PC-3 (cell line): Measurements from ENCODE around the gene MRTFA. TPM values are rescaled to one million over a fixed set of nuclear protein-coding genes. Genes with fewer than 3 reads are reported as not detected.
"Not testable (repeated sequence)": the region's sequence is repeated elsewhere in the genome, so short reads cannot be mapped to it uniquely, and the experiment has no call there.

Source experiments
- ATAC-seq: fragments of 200-7000 bp; cut with Tn5 transposase; 2 replicates; pipeline ENCODE4 v1.9.1; 2020; ENCODE audit warnings: mild to moderate bottlenecking, moderate library complexity
- BruUV-seq: library from RNA; stranded (reverse); fragments of 400-500 nt; replicated peaks from 2 replicates; lab custom pipeline; 2021; lab: Mats Ljungman, UMichigan
- CTCF ChIA-PET: fragments of 300-600 bp; sonication (Branson Sonifier 250); formaldehyde crosslinking; loops from one replicate; lab custom pipeline; 2022; ENCODE audit warnings: antibody characterized with exemption; lab: Charles Lee
- POLR2A ChIA-PET: fragments of 300-600 bp; sonication (Branson Sonifier 250); formaldehyde crosslinking; loops from one replicate; lab custom pipeline; 2022; ENCODE audit warnings: antibody characterized with exemption; ENCODE audit not compliant: unreplicated experiment; lab: Charles Lee
- DNase-seq: peaks from one replicate; pipeline ENCODE4 v3.0.0-alpha.2; 2015
- H2AFZ ChIP-seq: fragments of 300-600 bp; sonication (generic); 2 replicates; pipeline ENCODE4 v1.6.0; 2016; ENCODE audit warnings: antibody characterized with exemption, low read length
- H3F3A ChIP-seq: fragments of 300-600 bp; sonication (generic); one replicate; pipeline ENCODE4 v1.6.0; 2017; ENCODE audit warnings: antibody characterized with exemption, low read length, control low read depth, mild to moderate bottlenecking; ENCODE audit not compliant: unreplicated experiment
- H3K27ac ChIP-seq: fragments of 300-600 bp; sonication (generic); 2 replicates; pipeline ENCODE4 v1.5.1; 2016; ENCODE audit warnings: mild to moderate bottlenecking, low read length
- H3K27me3 ChIP-seq: fragments of 300-600 bp; sonication (generic); 2 replicates; pipeline ENCODE4 v1.6.1; 2016; ENCODE audit warnings: low read length, mixed read lengths
- H3K36me3 ChIP-seq: fragments of 300-600 bp; sonication (generic); 2 replicates; pipeline ENCODE4 v1.6.1; 2016; ENCODE audit warnings: low read depth, mixed run types, low read length, mixed read lengths
- H3K4me1 ChIP-seq: fragments of 300-600 bp; sonication (generic); 2 replicates; pipeline ENCODE4 v1.5.1; 2016; ENCODE audit warnings: low read length; ENCODE audit not compliant: insufficient read depth
- H3K4me2 ChIP-seq: fragments of 300-600 bp; sonication (generic); 2 replicates; pipeline ENCODE4 v1.6.0; 2016; ENCODE audit warnings: low read length
- H3K4me3 ChIP-seq: fragments of 300-600 bp; sonication (generic); 2 replicates; pipeline ENCODE4 v1.5.1; 2016; ENCODE audit warnings: mild to moderate bottlenecking, low read length, mixed read lengths
- H3K79me2 ChIP-seq: fragments of 300-600 bp; sonication (generic); 2 replicates; pipeline ENCODE4 v1.6.1; 2017; ENCODE audit warnings: low read length, mixed read lengths
- H3K9ac ChIP-seq: fragments of 300-600 bp; sonication (generic); 2 replicates; pipeline ENCODE4 v1.6.0; 2016; ENCODE audit warnings: mild to moderate bottlenecking, low read length
- H3K9me2 ChIP-seq: fragments of 300-600 bp; sonication (generic); replicated peaks from 2 replicates; pipeline ENCODE4 v1.6.1; 2016; ENCODE audit warnings: mixed run types, low read length, mixed read lengths
- H3K9me3 ChIP-seq: fragments of 300-600 bp; sonication (generic); 2 replicates; pipeline ENCODE4 v1.6.1; 2016; ENCODE audit warnings: low read length, mixed read lengths
- H4K20me1 ChIP-seq: fragments of 300-600 bp; sonication (generic); 2 replicates; pipeline ENCODE4 v1.6.1; 2016; ENCODE audit warnings: low read length, mixed read lengths
- EZH2 ChIP-seq: fragments of 300-600 bp; sonication (generic); IDR thresholded peaks from one replicate; pipeline ENCODE4 v1.6.1; 2017; ENCODE audit warnings: antibody characterized with exemption, mild to moderate bottlenecking, low read length; ENCODE audit not compliant: unreplicated experiment
- EZH2phosphoT487 ChIP-seq: fragments of 300-600 bp; sonication (generic); IDR thresholded peaks from 2 replicates; pipeline ENCODE4 v1.6.1; 2018; ENCODE audit warnings: mild to moderate bottlenecking, antibody characterized with exemption, low read length, borderline replicate concordance
- intact Hi-C: fragments of 100-400 bp; cut with micrococcal nuclease; formaldehyde crosslinking; loops from 2 replicates; pipeline ENCODE4 v1.9.0; 2023
- total RNA-seq: library from RNA; depleted of rRNA; stranded (reverse); fragments of >200 nt; gene quantifications from 2 replicates; pipeline ENCODE4 v1.2.3, GENCODE V29; 2014
- TF ChIP-seq, protein P1 (sequence below): fragments of 300-600 bp; sonication (generic); conservative IDR thresholded peaks from 2 replicates; pipeline ENCODE4 v1.5.1; 2017; ENCODE audit warnings: antibody characterized with exemption, low read depth, mild to moderate bottlenecking, low read length

MRTFA gene
- total RNA-seq, 1 experiment from 2014 or later = 32.6 TPM

DNA sequence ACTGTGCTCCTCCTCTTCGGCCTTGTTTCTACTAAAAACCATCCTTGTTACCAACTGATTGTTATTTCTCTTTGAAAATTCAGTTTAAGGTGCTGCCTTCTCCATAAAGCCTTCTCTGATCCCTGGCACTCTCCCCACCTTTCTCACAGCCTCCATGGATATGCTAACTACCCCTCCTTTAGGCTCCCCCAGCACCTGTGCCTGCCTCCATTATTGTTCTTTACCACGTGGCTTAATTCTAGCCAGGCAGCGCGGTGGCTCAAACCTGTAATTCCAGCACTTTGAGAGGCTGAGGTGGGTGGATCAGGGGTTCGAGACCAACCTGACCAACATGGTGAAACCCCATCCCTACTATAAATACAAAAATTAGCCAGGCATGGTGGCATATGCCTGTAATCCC lies 96.3 kb downstream of the MRTFA start:
- intact Hi-C loops = no loop called here
- Histone ChIP-seq H3K4me1 (peaks cover 16% of the 10 kb centered on the region; the same call in 1 of the 2 replicates), H2AFZ (no peak overlapping the region), H3K4me2 (no peak overlapping the region), H3K9me2 (no peaks in the 10 kb centered on the region), H3K9ac (no peak overlapping the region), H4K20me1 (no peaks in the 10 kb centered on the region), H3K9me3 (no peaks in the 10 kb centered on the region), H3F3A (peaks cover 4% of the 10 kb centered on the region), H3K27me3 (no peaks in the 10 kb centered on the region), H3K27ac (no peak overlapping the region), H3K4me3 (no peak overlapping the region), H3K36me3 (no peaks in the 10 kb centered on the region), H3K79me2 (peaks cover 36% of the 10 kb centered on the region)
- no peak for ATAC-seq
- DNase-seq = no peak
- ChIA-PET CTCF (no interaction called here), POLR2A (no interaction called here)
- TF ChIP-seq EZH2phosphoT487 (no peak), EZH2 (no peak)
- TF ChIP-seq, protein P1, sequence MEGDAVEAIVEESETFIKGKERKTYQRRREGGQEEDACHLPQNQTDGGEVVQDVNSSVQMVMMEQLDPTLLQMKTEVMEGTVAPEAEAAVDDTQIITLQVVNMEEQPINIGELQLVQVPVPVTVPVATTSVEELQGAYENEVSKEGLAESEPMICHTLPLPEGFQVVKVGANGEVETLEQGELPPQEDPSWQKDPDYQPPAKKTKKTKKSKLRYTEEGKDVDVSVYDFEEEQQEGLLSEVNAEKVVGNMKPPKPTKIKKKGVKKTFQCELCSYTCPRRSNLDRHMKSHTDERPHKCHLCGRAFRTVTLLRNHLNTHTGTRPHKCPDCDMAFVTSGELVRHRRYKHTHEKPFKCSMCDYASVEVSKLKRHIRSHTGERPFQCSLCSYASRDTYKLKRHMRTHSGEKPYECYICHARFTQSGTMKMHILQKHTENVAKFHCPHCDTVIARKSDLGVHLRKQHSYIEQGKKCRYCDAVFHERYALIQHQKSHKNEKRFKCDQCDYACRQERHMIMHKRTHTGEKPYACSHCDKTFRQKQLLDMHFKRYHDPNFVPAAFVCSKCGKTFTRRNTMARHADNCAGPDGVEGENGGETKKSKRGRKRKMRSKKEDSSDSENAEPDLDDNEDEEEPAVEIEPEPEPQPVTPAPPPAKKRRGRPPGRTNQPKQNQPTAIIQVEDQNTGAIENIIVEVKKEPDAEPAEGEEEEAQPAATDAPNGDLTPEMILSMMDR = no peak
- no TSS peak for BruUV-seq

DNA sequence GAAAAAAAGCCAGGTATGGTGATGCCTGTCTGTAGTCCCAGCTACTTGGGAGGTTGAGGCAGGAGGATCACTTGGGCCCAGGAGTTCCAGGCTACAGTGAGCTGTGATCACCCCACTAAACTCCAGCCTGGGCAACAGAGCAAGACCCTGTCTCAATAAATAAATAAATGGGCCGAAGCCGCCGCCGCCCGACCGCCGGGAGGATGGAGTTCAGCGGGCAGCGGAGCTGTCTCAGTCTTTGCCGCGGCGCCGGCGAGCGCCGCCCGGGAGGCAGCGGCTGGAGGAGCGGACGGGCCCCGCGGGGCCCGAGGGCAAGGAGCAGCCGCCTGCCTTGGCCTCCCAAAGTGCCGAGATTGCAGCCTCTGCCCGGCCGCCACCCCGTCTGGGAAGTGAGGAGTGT lies 100.4 kb downstream of the MRTFA start:
- H3K27ac ChIP-seq, DNase-seq, BruUV-seq, H3F3A ChIP-seq, intact Hi-C loops, H3K36me3 ChIP-seq, CTCF ChIA-PET, POLR2A ChIA-PET, H3K9ac ChIP-seq, H3K9me2 ChIP-seq, ATAC-seq, H4K20me1 ChIP-seq, H3K9me3 ChIP-seq, H3K27me3 ChIP-seq, H3K4me3 ChIP-seq, H3K4me2 ChIP-seq, H2AFZ ChIP-seq: not testable (repeated sequence)
- Histone ChIP-seq H3K79me2 (peaks cover 42% of the 10 kb centered on the region), H3K4me1 (peaks cover 40% of the 10 kb centered on the region)

DNA sequence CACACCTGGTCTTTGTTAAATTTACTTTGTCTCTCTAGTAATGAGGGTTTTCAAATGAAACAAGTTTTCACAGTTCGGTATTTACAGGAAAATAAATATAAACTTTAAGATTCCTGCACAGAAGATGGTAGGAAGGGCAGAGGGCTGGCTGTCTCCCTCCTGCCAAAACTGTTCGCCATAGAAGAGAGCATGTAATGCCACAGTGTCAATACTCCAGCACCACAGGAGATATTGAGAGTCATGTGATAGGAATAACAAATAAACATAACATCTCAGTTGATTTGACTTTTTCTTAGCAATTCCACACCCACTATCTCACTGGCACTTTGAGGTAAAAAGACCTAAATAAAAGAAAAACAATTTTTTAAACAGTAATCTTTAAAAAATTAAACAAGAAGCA lies 100.9 kb downstream of the MRTFA start:
- Histone ChIP-seq H3K36me3 (no peaks in the 10 kb centered on the region), H4K20me1 (no peaks in the 10 kb centered on the region), H3K4me1 (peaks cover 36% of the 10 kb centered on the region), H3K9ac (no peak overlapping the region), H3K4me3 (no peak overlapping the region), H2AFZ (no peak overlapping the region), H3K79me2 (peaks cover 41% of the 10 kb centered on the region), H3K9me3 (no peaks in the 10 kb centered on the region), H3K27ac (no peak overlapping the region), H3K4me2 (no peak overlapping the region), H3K27me3 (no peaks in the 10 kb centered on the region), H3F3A (no peaks in the 10 kb centered on the region), H3K9me2 (no peaks in the 10 kb centered on the region)
- ATAC-seq (no peak), DNase-seq (no peak)
- BruUV-seq = no TSS peak
- ChIA-PET POLR2A (no interaction called here), CTCF (interaction anchor here (0.8 kb wide), 1 partner anchor 11 kb away, joined by 6 read pairs; no protein-coding TSS in a partner anchor)
- TF ChIP-seq EZH2 (no peak), EZH2phosphoT487 (no peak)
- TF ChIP-seq, protein P1 = no peak
- intact Hi-C loops = no loop called here
